Stimulated activated CD4-positive, alpha-beta T cell treated with anti-CD3 and anti-CD28 coated beads, Interleukin-1b, Interleukin-23, amount 100 ng/mL, for 4 hours (primary cell): ENCODE results near the gene POU2F1.

Experiments used
- DNase-seq, 2 donors: peaks; one replicate each; pipeline ENCODE4 v3.0.0-alpha.2; 2020; ENCODE audit warnings: low read depth in 2 of 2

POU2F1 gene

GRCh38 chr1:167442142-167442848 lies 221.6 kb downstream of the POU2F1 start:
- peak; percentile 80 to 88 for DNase-seq

DNA sequence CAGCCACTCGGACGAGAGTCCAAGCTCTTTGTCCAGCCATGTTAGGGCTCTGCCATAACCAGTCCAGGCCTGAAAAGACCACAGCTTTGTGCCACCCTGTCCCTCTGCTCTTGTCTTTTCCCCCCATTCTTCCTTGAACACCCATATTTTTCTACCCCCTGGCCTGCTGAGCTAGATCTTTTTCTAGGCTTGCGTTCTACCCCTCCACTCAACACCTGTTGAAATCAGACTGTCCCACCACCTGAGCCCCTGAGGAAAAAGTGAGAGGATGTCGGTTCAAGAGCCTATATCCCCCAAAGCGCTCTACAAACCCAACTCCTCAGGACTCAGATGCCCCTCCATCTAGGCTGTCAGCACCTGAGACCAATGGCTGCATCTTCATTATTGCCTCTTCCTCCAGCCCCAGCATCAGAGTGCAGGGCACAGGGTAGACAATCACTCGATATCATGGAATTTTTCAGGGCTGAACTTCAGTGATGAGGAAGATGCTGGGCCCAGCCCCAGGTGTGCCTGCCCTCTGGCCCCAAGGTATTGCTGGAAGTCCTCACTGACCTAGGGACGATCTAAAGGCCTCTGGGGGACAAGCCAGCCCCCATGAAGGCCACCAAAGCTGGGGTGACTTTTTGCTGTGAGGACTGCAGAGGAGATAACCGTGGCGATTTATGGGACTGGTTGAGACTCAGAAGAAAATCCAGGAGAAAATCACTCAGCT lies 222.3 kb downstream of the POU2F1 start:
- no peak for DNase-seq

GRCh38 chr1:167443757-167444156 lies 223.1 kb downstream of the POU2F1 start:
- DNase-seq: no peak

DNA sequence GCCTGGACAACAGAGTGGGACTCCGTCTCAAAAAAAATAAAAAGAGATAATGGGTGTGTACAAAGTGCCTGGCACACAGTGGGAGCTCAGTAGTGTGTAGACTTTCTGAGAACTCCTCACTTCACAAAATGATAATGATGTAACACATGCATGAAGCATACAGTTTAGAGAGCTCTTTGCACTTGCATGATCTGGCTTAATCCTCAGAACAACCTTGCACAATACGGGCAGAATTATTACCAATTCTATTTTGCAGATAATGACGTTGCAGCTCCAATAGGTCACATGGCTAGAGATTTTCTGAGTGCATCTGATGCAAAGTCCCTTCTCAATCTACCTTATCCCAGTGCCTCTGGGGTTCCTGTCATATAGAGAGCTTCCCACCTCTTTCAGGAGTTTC lies 226.3 kb downstream of the POU2F1 start:
- DNase-seq: no peak

GRCh38 chr1:167447521-167448136 lies 226.9 kb downstream of the POU2F1 start:
- peak; percentile 32 to 45 for DNase-seq

DNA sequence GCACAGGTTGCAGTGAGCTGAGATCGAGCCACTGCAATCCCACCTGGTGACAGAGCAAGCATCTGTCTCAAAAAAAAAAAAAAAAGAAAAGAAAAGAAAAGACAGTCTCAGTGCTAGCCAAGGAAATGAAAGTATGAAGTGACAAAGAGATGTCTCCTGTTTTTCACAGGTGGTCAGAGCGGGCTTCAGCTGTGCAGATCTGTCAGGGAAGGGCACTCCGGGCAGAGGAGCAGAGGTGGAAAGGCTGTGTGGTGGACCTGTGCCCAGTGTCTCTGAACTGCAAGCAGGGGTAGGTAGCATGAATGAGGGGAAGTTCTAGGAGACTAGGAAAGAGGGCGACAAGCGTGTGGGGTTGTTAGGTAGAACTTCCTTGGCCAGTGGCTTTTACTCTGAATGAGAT lies 230.2 kb downstream of the POU2F1 start:
- no peak for DNase-seq

GRCh38 chr1:167452483-167452882 lies 231.8 kb downstream of the POU2F1 start:
- no peak for DNase-seq

- DNase-seq: no peak
Measured at GRCh38 chr1:167453123-167453522, 232.4 kb downstream of the POU2F1 start.

- no peak for DNase-seq
Measured at GRCh38 chr1:167454304-167454893, 233.7 kb downstream of the POU2F1 start.

- DNase-seq: peak; percentile 53 to 61
Measured at GRCh38 chr1:167454894-167455785, 234.5 kb downstream of the POU2F1 start.

GRCh38 chr1:167455786-167456446 lies 235.2 kb downstream of the POU2F1 start:
- DNase-seq: peak in 1 of 2 donors; percentile 41

GRCh38 chr1:167456524-167456923 lies 235.8 kb downstream of the POU2F1 start:
- DNase-seq: no peak

DNA sequence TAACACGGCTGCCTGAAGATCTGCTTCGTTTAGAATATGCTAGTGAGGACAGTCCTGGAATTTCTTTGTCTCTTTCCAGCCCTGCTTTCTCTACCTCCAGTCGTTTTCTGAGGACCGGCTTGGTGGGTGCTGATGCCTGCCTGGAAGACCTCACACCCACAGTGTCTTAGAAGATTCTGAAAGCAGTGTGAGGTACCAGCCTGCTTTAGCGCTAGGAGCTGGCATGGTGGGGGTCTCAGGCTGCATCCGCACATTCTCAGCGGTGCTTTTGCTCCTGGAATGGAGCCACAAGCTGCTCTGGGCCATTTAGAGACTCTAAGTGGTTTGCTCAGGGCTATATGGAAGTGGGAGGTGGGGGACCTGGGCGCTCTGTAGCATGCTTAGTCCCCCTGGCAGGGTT lies 236.2 kb downstream of the POU2F1 start:
- no peak for DNase-seq

- DNase-seq: no peak
Measured at GRCh38 chr1:167457936-167458584, 237.4 kb downstream of the POU2F1 start.

DNA sequence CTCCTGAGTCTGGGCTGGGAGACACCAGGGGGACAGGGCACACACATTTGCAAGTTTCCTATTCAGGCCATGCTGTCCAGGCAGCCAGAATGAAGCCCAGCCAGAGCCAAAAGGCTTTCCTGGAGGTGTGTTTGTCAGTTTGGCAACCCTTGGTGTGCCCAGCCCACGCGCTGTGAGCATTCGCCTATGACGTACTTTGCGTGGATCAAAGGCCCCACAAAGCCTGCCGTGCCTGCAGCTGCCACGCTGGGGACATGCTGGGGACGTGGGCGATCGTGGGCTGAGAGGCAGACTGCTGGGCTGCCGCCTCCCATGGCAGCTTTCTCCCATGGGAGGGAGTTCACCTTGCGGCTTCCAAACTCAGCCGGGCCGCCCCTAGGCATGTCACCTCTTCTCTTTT lies 240.2 kb downstream of the POU2F1 start:
- DNase-seq: peak; percentile 37 to 61

- no peak for DNase-seq
Measured at GRCh38 chr1:167462341-167462740, 241.7 kb downstream of the POU2F1 start.

GRCh38 chr1:167463080-167463479 lies 242.4 kb downstream of the POU2F1 start:
- no peak for DNase-seq

DNA sequence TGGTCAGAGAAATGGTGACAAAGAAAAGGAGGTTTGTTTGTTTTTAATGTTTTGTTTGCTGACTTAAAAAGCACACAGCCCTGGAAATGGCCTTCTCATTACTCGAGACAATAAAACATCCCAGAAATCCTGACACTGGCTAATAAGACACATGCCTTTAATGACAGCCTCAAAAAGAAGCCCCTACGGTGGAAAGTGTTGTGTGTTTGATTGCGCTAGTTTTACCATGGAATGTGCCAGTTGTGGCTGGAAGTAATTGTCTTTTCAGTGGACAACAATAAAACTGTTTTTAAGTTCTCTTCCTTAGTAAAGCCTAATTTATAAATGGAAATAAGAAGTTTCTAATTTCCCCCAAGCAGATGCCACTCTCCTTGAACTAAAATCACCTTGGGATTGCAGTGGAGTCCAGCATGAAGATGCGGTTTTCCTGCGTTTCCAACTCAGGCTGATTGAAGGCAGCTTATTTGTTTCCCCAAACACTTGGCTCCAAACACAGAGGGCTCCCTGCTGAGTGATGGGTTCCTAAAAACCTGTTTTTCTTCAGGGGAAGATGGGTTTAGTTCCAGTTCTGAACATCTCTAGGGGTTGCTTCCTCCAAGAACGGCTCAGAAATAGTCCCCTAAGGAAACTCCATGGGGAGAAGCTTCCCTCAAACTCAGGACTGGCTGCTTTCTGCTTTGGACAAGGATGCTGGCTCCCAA lies 243.3 kb downstream of the POU2F1 start:
- no peak for DNase-seq

GRCh38 chr1:167465018-167465417 lies 244.3 kb downstream of the POU2F1 start:
- DNase-seq: no peak

DNA sequence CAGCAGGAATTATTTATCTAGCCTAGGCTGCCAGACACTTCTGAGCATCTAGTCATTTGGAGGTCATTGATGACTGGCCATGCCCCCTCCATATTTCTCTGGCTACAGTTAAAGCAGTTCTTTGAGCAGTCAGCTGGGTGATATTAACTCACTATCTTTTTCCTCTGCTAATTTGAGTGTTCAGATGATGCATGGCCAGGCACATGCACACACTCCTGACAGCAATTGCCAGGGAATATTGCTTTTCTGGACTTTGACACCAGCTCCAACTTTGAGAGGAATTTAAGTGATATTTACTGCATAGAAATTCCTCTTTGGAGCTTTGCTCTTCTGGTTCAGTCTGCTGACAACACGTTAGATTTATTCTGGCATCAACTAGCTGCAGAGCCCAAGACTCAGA lies 245.1 kb downstream of the POU2F1 start:
- DNase-seq: no peak
